M059J (cell line): ENCODE measurements around the gene HACD4. TPM values are rescaled to one million over a fixed set of nuclear protein-coding genes. Genes with fewer than 3 reads are reported as not detected.
A peak's percentile ranks its signal among the peaks of the same experiment; 100 is the strongest.
"Not testable (repeated sequence)": the region's sequence is repeated elsewhere in the genome, so short reads cannot be mapped to it uniquely, and the experiment has no call there.

Source experiments
- DNase-seq: peaks from one replicate; pipeline ENCODE4 v3.0.0-alpha.2; 2012; ENCODE audit warnings: low read depth
- total RNA-seq: library from RNA; depleted of rRNA; stranded (reverse); fragments of >200 nt; shearing (Covaris generic); gene quantifications from 2 replicates; pipeline ENCODE4 v1.2.3, GENCODE V29; 2014

HACD4 gene
- total RNA-seq, 1 experiment from 2014 or later = 4.1 TPM

- DNase-seq = peak; percentile 56
These were observed 14.5 kb downstream of the HACD4 start for GRCh38 chr9:21016701-21017491.

DNA sequence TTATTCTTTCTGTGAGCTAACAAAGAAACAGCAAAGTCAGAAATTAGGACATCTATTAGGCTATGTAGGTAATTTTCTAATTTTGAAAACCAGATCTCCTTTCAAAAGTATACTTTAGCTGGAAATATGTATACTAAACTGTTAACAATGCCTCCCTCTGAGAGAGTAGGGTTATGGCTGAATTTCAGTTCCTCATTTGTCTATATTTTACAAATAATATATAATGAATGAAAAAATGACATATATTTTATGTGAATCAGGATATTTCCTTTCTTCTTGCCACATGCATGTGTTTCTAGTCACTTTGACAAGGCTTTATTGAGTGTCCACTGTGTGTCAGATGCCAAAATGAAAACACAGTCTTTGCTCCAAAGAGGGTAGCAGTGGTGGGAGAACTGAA lies 15.4 kb downstream of the HACD4 start:
- DNase-seq = no peak

GRCh38 chr9:21015129-21015815 lies 16.2 kb downstream of the HACD4 start:
- DNase-seq = no peak

GRCh38 chr9:21002040-21002439 lies 29.4 kb downstream of the HACD4 start:
- DNase-seq = no peak

- DNase-seq = no peak
These were observed 29.9 kb downstream of the HACD4 start for GRCh38 chr9:21001581-21001980.

- no peak for DNase-seq
These were observed 33.9 kb downstream of the HACD4 start for GRCh38 chr9:20997503-20998076.

GRCh38 chr9:20996809-20997208 lies 34.6 kb downstream of the HACD4 start:
- no peak for DNase-seq

- DNase-seq = no peak
These were observed 35.8 kb downstream of the HACD4 start for GRCh38 chr9:20995616-20996015.

GRCh38 chr9:20994486-20994885 lies 37.0 kb downstream of the HACD4 start:
- no peak for DNase-seq

GRCh38 chr9:20990867-20991266 lies 40.6 kb downstream of the HACD4 start:
- DNase-seq = no peak

DNA sequence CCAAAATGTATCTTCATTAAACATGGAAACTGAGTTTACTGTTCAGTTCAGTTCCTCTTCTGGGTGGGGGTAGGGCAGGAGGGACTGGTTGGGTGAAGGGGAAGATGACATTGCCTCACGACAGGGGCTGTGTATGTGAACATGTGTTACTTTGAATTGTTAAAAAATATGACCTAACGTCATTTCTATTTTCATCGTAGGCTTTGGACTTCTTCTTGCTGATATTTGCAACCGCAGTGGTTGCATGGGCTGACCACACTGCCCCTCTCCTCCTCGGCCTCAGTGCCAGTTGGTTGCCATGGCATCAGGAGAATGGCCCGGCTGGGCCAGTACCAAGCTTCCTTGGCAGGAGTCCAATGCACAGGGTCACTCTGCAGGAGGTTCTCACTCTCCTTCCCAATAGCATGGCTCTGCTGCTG lies 41.5 kb downstream of the HACD4 start:
- peak; percentile 57 for DNase-seq

- DNase-seq = no peak
These were observed 42.6 kb downstream of the HACD4 start for GRCh38 chr9:20988671-20989315.

- DNase-seq = no peak
These were observed 43.4 kb downstream of the HACD4 start for GRCh38 chr9:20988061-20988460.

GRCh38 chr9:20987521-20987920 lies 43.9 kb downstream of the HACD4 start:
- no peak for DNase-seq

DNA sequence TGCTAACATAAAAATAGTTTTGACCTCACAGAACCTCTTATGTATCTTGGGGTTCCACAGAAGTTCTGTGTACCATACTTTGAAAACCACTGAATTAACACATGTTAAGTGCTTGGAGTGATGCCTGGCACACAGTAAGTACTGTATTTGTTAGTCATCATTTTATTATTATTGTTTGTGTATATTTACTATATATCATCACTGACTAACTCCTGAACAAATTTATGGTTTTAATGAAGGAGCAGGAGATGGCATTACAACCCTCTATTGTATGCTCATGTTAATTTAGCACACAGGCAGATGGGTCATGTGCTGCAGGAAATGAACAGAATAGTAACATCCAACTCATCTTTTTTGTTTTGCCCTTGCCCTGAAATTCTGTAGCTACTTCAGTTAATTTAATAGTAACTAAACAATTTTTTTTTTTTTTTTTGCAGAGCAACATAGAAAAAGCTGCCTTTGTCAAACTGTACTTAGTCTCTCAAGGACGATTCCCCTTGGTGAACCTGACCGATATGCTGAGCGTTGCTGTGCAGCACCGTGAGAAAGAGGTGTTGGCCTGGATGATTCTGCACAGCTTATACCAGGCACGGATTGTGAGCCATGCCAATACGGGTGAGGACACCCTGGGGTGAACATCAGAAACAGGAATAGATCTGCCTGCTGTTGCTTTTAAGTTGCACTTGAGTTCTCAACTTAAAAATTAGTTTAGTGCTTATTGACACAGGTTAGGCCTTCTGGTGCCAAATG lies 45.4 kb downstream of the HACD4 start:
- no peak for DNase-seq

GRCh38 chr9:20984506-20984905 lies 46.9 kb downstream of the HACD4 start:
- no peak for DNase-seq

GRCh38 chr9:20981486-20981885 lies 50.0 kb downstream of the HACD4 start:
- DNase-seq = peak; percentile 93

- peak; percentile 90 for DNase-seq
These were observed 50.5 kb downstream of the HACD4 start for GRCh38 chr9:20980832-20981455.

GRCh38 chr9:20978249-20978648 lies 53.2 kb downstream of the HACD4 start:
- no peak for DNase-seq

DNA sequence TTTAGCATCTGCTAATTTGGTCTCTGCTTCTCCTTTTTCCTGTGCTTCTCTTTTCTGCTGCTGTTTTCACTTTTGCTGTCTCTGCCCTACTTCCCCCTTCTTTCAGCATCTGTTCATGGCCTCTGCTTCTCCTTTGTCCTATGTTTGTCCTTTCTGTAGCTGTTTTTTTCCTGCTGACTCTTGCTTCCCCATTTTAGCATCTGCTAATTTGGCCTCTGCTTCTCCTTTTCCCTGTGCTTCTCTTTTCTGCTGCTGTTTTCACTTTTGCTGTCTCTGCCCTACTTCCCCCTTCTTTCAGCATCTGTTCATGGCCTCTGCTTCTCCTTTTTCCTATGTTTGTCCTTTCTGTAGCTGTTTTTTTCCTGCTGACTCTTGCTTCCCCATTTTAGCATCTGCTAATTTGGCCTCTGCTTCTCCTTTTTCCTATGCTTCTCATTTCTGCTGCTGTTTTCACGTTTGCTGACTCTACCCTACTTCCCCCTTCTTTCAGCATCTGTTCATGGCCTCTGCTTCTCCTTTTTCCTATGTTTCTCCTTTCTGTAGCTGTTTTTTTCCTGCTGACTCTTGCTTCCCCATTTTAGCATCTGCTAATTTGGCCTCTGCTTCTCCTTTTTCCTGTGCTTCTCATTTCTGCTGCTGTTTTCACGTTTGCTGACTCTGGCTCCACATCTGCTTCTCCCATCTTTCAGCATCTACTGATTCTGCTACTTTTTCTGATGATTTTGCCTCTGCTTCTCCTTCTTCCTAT lies 57.1 kb downstream of the HACD4 start:
- not testable (repeated sequence) for DNase-seq
